ENCODE measurements around the gene KCNIP4. TPM values are rescaled to one million over a fixed set of nuclear protein-coding genes. Genes with fewer than 3 reads are reported as not detected.

KCNIP4 gene
- total RNA-seq, 1 donor from 2014 or later = 0.59 TPM

- Histone ChIP-seq H3K79me2 (ENCODE audit: insufficient read depth, low read length) (no peaks in the 10 kb centered on the region), H3K9ac (ENCODE audit: low read length) (no peak overlapping the region), H3K4me3 (ENCODE audit: insufficient read depth, low read depth, low read length) (no peak overlapping the region), H3K27ac (ENCODE audit: low read depth, low read length) (no peak overlapping the region), H3K36me3 (ENCODE audit: insufficient read depth, low read length) (no peaks in the 10 kb centered on the region), H3K9me3 (ENCODE audit: insufficient read depth, low read depth, low read length) (no peaks in the 10 kb centered on the region), H3K27me3 (ENCODE audit: insufficient read depth, low read length) (no peaks in the 10 kb centered on the region), H2AFZ (ENCODE audit: low read depth, low read length) (no peak overlapping the region), H3K4me1 (ENCODE audit: insufficient read depth, low read length) (peaks cover 5% of the 10 kb centered on the region), H3K4me2 (ENCODE audit: low read length) (no peak overlapping the region), H4K20me1 (ENCODE audit: insufficient read depth, low read length) (no peaks in the 10 kb centered on the region)
- TF ChIP-seq CTCF (IDR thresholded peaks at IDR 0.05; ENCODE audit: insufficient read depth, low read depth, low read length) (no peak), EZH2 (IDR thresholded peaks at IDR 0.05; ENCODE audit: insufficient read depth, low read length) (no peak)
- DNase-seq (ENCODE audit: low read depth) (no peak), FAIRE-seq (no peak)
- no peaks in the 10 kb centered on the region for H3K36me3 Mint-ChIP-seq (ENCODE audit: low read depth, unreplicated experiment)
- no peak overlapping the region for H3K4me3 Mint-ChIP-seq (ENCODE audit: unreplicated experiment)
- H3K4me1 Mint-ChIP-seq (ENCODE audit: low read depth, unreplicated experiment) = peaks cover 7% of the 10 kb centered on the region
- H3K27me3 Mint-ChIP-seq (ENCODE audit: low read depth, unreplicated experiment) = no peaks in the 10 kb centered on the region
- no peak overlapping the region for H3K27ac Mint-ChIP-seq (ENCODE audit: unreplicated experiment)
- no peaks in the 10 kb centered on the region for H3K9me3 Mint-ChIP-seq (ENCODE audit: unreplicated experiment)
Observed at GRCh38 chr4:21699446-21699845, 249.1 kb downstream of the KCNIP4 start.

- no peaks in the 10 kb centered on the region for H3K9me3 ChIP-seq (ENCODE audit: insufficient read depth, low read depth, low read length)
- no peaks in the 10 kb centered on the region for H3K36me3 ChIP-seq (ENCODE audit: insufficient read depth, low read length)
- no peak overlapping the region for H3K27ac ChIP-seq (ENCODE audit: low read depth, low read length)
- no peaks in the 10 kb centered on the region for H3K36me3 Mint-ChIP-seq (ENCODE audit: low read depth, unreplicated experiment)
- FAIRE-seq (no peak), DNase-seq (ENCODE audit: low read depth) (peak; percentile 18)
- H3K4me3 ChIP-seq (ENCODE audit: insufficient read depth, low read depth, low read length) = no peak overlapping the region
- peak overlapping the region; percentile 60 for H2AFZ ChIP-seq (ENCODE audit: low read depth, low read length)
- no peak overlapping the region for H3K4me3 Mint-ChIP-seq (ENCODE audit: unreplicated experiment)
- H3K9me3 Mint-ChIP-seq (ENCODE audit: unreplicated experiment) = no peaks in the 10 kb centered on the region
- no peaks in the 10 kb centered on the region for H3K27me3 Mint-ChIP-seq (ENCODE audit: low read depth, unreplicated experiment)
- H3K4me1 ChIP-seq (ENCODE audit: insufficient read depth, low read length) = peaks cover 5% of the 10 kb centered on the region
- no peak overlapping the region for H3K9ac ChIP-seq (ENCODE audit: low read length)
- no peaks in the 10 kb centered on the region for H4K20me1 ChIP-seq (ENCODE audit: insufficient read depth, low read length)
- peak overlapping the region; percentile 87 for H3K27ac Mint-ChIP-seq (ENCODE audit: unreplicated experiment)
- TF ChIP-seq EZH2 (IDR thresholded peaks at IDR 0.05; ENCODE audit: insufficient read depth, low read length) (no peak), CTCF (IDR thresholded peaks at IDR 0.05; ENCODE audit: insufficient read depth, low read depth, low read length) (no peak)
- H3K79me2 ChIP-seq (ENCODE audit: insufficient read depth, low read length) = no peaks in the 10 kb centered on the region
- H3K4me1 Mint-ChIP-seq (ENCODE audit: low read depth, unreplicated experiment) = peaks cover 7% of the 10 kb centered on the region
- H3K27me3 ChIP-seq (ENCODE audit: insufficient read depth, low read length) = no peaks in the 10 kb centered on the region
- peak overlapping the region; percentile 74 for H3K4me2 ChIP-seq (ENCODE audit: low read length)
Observed at GRCh38 chr4:21697583-21697982, 251.0 kb downstream of the KCNIP4 start.

- no peak overlapping the region for H2AFZ ChIP-seq (ENCODE audit: low read depth, low read length)
- no peaks in the 10 kb centered on the region for H3K9me3 ChIP-seq (ENCODE audit: insufficient read depth, low read depth, low read length)
Observed at GRCh38 chr4:21695141-21695540, 253.4 kb downstream of the KCNIP4 start.

More at GRCh38 chr4:21695141-21695540, 253.4 kb downstream of the KCNIP4 start:
- Mint-ChIP-seq H3K27ac (ENCODE audit: unreplicated experiment) (no peak overlapping the region), H3K4me1 (ENCODE audit: low read depth, unreplicated experiment) (peaks cover 7% of the 10 kb centered on the region), H3K4me3 (ENCODE audit: unreplicated experiment) (no peak overlapping the region), H3K36me3 (ENCODE audit: low read depth, unreplicated experiment) (no peaks in the 10 kb centered on the region), H3K27me3 (ENCODE audit: low read depth, unreplicated experiment) (no peaks in the 10 kb centered on the region), H3K9me3 (ENCODE audit: unreplicated experiment) (peaks cover 3% of the 10 kb centered on the region)
- TF ChIP-seq CTCF (IDR thresholded peaks at IDR 0.05; ENCODE audit: insufficient read depth, low read depth, low read length) = no peak
- TF ChIP-seq EZH2 (IDR thresholded peaks at IDR 0.05; ENCODE audit: insufficient read depth, low read length) = no peak
- H3K27me3 ChIP-seq (ENCODE audit: insufficient read depth, low read length) = no peaks in the 10 kb centered on the region
- H3K4me3 ChIP-seq (ENCODE audit: insufficient read depth, low read depth, low read length) = no peak overlapping the region
- no peak overlapping the region for H3K9ac ChIP-seq (ENCODE audit: low read length)
- no peaks in the 10 kb centered on the region for H3K36me3 ChIP-seq (ENCODE audit: insufficient read depth, low read length)
- H3K4me1 ChIP-seq (ENCODE audit: insufficient read depth, low read length) = peaks cover 5% of the 10 kb centered on the region
- H3K27ac ChIP-seq (ENCODE audit: low read depth, low read length) = no peak overlapping the region
- FAIRE-seq (no peak), DNase-seq (ENCODE audit: low read depth) (no peak)
- no peaks in the 10 kb centered on the region for H3K79me2 ChIP-seq (ENCODE audit: insufficient read depth, low read length)
- H4K20me1 ChIP-seq (ENCODE audit: insufficient read depth, low read length) = no peaks in the 10 kb centered on the region
- no peak overlapping the region for H3K4me2 ChIP-seq (ENCODE audit: low read length)
